Measurements from ENCODE around the gene KCNJ5.

KCNJ5 gene

GRCh38 chr11:128936606-128937251 is 45.6 kb downstream of the KCNJ5 start:
- no peak for DNase-seq

DNA sequence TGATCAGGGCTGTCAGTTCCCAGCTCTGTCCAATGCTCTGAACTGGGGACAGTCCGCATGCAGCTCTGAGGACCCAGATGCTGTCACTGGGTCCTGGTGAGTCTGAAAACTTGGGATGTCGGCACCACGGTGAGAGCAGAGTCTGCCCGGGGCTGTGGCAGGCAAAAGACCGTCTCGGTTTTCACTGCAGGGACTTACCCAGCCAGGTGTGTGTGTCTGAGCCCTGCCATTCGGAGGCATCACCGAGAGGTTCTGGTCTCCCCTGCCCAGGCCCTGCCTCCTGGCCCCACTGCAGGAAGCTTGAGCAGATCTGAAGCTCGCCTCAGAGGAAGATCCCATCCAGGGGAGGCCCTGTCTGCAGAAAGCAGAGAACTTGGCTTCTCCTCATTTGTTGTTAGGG is 46.3 kb downstream of the KCNJ5 start:
- DNase-seq: no peak

DNA sequence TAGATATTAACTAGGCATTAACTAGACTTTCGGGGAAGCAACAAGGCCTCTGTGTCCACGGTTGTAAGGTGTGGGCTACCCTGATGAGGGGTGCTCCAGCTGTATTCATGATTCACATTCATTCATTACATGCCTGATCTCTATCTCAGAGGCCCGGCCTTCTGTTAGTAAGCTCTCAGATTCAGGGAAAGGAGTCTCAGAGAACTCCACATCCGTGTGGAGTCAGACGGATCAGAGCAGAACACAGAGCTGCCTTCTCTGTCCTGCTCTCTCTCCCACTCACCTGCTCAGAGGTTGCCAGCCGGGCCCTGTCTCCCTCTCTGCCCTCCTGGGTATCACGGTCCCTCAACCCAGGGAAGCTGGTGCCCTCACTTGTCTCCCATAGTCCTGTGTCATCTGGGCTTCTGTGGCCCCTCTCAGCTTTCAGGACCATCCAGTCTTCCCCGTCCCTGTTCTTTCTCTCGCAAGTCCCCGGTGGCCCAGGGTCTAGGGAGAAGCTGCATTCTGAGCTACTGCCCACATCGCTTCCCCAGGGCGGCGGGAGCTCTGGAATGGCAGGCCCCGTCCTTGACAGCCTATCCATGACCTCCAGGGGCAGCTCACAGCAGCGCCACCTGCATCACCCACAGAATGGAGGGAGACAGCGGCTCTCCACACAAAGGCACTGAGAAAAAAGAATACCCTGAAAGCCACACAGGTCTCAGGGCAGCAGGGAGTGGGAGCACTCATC is 47.2 kb downstream of the KCNJ5 start:
- DNase-seq: no peak

DNA sequence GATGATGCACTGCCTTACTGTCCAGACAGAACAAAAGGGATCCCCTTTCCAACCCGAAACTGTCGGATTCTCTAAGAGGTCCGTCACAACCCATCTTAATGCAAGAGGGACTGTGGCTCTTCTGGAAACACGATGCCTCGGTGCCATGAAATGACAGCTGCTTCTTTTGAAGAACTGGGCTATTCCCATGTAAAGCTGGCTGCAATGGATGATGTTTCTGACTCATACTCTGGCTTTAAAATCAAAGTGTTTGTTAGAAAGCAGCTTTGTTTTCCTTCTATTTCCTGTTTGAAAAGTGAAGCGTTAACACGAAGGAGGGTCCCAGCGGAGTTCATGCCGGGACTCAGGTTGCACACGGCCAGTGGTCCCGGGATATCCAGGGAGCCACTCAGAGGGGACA is 48.4 kb downstream of the KCNJ5 start:
- no peak for DNase-seq

DNA sequence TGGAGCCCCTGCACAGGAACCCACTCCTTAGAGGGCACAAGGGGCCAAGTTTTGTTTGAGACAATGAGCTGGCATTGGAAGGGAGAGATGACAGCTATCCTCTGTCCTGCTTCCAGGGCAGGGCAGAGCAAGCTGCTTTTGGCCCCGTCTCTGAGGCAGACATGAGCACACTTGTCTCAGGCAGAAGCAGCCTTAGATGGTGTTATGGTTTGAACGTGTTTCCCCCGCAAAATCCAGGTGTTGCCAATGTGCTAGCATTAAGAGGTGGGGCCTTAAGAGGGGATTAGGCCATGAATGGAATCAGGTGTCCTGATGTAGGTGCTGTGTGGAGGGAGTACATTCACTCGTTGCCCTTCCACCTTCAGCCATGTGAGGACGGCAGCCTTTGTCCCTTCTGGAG is 49.0 kb downstream of the KCNJ5 start:
- DNase-seq: no peak

DNA sequence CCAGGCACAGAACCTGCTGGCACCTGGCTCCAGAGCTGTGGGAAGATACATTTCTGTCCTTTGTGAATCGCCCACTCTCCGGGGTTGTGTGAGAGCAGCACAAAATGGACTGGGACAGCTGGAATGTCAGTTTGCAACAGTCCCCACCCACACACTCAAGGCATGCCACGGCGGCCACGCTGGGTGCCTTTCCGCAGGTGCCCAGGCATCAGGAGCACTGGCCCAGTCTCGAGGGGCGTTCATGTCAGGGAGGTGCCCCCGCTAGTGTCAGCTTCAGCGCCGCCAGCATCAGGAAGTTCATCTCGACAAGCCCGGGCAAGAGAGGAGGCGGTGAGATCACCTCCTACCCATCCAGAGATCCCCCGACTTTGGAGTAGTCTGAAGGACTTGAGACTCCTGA is 49.4 kb downstream of the KCNJ5 start:
- DNase-seq: no peak

DNA sequence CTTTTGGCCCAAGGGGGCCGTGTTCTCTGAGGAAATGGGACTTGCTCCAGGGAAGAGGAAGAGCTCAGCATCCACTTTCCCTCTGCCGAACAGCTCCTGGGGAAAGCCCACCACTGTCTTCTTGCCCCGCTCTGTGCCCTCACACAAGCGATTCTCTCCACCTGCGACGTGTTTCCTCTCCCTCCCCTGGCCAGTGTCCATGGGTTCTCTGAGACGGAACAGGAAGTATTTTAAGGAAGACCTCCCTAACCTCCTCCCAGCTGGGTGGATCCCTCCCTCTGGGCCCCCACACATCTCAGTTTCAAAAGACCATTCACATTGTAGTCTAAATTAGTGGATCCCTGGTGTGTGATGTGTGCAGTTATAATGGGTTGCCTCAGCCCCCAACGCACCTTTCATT is 50.0 kb downstream of the KCNJ5 start:
- DNase-seq: no peak

DNA sequence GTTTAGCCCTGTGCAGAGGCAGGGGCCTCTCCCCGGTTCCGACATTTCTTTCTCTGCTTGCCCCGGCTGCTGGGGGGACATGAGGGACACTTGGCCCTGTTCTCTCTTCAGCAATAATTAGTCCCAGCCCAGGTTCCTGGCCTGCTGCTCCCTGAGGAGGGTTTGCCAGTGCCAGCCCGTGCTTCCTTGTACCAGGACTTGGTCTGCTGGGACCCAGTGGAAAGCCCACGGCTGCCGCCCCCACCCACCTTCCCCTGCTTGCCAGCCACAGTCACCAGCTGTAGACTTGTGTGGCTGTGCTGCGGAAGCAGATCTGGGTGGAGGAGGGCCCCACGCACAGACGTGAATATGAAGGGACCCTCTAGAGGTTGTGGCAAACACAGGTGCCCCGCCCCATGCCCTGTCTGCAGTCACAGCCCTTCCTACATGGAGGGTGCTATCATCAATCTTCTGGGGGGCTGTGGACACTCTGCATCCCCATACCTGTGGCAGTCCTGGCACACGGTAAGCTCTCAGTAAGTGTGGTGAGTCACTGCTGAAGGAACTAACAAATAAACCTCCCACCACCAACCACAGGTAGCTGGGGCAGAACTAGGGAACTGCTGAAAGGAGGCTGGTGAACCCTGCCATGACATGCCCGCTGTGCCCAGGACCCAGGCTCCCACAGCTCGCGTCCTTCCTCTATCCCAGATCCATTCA is 50.6 kb downstream of the KCNJ5 start:
- DNase-seq: no peak

GRCh38 chr11:128942272-128942612 is 51.1 kb downstream of the KCNJ5 start:
- no peak for DNase-seq

DNA sequence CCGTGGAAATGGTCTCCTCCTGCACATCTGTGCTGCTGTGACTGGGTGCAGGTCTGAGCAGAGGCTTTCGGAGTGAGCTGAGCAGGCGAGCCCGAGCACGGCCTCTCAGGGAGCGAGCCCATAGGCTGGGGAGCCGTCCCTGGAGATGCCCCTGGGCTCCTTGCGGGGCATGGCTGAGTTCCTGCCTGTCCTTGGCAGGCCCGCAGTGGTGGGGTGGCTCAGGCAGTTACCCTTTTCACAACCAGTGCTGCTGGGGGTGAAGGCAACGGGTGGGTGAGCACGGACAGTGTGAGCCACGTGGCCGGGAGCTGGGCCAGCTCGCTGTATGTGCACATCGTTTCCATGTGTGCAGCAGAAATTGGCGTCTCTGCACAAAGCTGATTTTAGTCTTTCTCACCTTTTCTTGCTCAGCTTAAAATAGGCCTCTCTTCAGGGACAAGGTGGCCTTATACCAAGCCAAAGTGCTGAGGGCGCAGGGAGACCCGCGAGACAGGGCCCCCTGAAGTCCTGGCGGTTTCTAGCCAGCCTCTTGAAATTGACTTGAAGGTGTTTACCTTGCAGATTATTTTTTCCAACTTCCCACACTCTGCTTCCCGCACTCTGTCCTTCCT is 51.8 kb downstream of the KCNJ5 start, which contains the start of gene TP53AIP1:
Gene TP53AIP1, minus strand, starts transcription at position 55 of the 611 bp plus-strand sequence. CDS start 5,053 bp downstream, outside the sequence.
- DNase-seq: no peak

DNA sequence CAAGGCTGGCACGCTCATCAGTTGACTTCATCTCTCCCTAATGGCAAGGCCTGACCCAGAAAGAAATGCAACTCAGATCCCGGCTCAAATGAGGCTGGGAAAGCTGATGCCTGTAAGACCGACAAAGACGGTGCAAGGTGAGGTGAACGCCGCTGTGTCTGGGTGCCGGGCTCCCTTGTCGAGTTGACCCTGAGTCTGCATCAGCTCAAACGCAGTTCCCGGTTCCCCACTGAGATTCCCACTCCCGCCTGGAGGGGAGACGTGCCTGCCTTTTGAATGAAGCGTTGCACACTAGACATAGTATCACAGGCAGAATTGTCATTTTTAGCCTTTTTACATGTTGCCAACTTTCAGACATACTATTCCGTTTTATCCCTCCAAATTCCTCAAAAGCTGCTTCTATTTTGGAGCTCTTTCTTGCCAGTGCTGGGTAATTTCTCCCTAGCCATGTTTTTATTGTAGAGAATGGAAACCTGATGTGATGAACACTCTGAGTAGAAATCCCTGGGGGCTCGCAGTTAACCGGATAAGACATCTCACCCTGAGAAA is 52.3 kb downstream of the KCNJ5 start:
- no peak for DNase-seq

DNA sequence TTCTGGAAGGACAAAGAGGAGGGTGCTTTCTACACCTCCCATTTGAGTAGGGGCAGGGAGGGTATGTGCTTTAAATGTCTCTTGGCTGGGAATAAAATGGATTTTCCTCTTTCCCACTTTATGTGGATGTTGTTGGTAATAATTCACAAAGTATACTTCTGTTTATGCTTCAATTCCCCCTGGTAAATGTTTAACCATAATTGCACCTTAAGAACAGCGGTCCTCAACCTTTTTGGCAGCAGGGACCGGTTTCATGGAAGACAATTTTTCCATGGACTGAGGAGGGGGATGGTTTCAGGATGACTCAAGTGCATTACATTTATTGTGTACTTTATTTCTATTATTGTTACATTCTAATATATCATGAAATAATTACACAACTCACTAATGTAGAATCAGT is 55.5 kb downstream of the KCNJ5 start:
- DNase-seq: no peak

DNA sequence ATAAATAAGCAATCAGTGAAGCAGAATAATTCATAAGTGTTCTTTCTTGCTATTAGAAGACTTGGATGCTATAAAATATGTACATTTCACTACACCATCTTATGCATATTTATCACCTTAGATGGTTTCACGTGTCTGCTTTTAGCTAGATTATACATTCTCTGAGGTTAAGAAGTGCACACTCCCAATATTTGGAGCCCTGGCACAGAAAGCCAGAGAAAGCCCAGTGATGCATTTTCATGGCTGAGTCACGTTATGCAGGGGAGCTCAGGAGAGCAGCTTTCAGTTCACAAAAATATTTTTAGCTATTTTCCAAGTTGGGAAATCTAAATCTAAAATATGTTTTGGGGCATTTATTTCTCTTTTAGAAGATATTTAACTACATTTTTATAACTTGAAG is 56.6 kb downstream of the KCNJ5 start:
- DNase-seq: no peak

GRCh38 chr11:128948583-128948982 is 57.4 kb downstream of the KCNJ5 start:
- DNase-seq: no peak

GRCh38 chr11:128949791-128950454 is 58.8 kb downstream of the KCNJ5 start:
- DNase-seq: no peak

DNA sequence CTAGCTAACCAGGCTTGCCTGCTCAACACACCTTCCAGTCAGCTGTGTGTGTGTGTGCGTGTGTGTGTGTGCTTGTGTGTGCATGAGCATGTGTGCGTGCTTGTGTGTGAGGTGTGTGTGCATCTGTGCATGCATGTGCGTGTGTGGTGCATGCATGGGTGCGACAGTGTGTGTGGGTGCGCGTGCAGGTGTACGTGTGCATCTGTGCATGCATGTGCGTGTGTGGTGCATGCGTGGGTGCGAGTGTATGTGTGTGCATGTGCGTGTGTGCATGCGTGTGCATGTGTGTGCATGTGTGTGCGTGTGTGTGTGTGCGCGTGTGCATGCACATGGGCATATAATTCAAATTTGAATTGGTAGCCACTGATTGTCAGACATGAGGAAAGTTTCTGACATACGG is 62.0 kb downstream of the KCNJ5 start:
- DNase-seq: no peak

- DNase-seq: no peak
These were observed 64.5 kb downstream of the KCNJ5 start for GRCh38 chr11:128955636-128956035.

DNA sequence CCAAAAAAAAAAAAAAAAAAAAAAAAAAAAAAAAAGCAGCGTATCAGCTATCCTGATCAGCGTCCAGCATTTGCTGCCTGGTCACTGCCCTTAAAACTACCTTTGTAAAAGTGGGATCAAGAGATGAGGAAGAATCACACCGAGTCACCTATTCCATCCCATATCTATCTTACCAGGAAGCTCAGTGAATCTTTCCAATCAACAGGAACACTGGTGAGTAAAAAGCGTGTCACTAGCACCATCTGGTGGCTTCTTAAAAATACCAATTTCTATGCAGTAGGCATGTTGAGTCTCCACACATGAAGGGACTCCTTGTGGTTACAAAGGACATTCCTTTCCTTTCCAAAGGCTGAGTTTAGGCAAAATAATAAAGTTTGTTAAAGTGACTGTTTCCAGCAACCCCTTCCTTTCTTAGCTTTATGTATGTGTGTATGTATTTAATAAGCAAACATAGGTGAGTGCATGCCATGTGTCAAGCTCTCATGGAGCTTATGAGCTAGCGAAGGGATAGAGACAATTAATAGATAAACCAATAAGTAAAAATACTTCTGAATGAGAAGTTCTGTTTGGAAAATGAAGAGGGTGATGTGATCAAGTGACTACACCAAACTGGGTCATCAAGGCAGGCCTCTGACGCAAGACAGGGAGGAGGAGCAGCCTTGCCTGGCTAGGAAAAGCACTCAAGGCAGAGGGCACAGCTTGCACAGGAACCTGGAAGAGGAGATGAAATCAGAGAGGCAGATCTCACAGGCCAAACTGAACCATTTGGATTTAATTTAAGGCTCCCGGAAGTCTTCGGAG is 65.4 kb downstream of the KCNJ5 start:
- DNase-seq: peak; percentile 8

GRCh38 chr11:128957202-128957482 is 66.0 kb downstream of the KCNJ5 start:
- DNase-seq: no peak

- no peak for DNase-seq
These were observed 70.5 kb downstream of the KCNJ5 start for GRCh38 chr11:128961645-128962044.

DNA sequence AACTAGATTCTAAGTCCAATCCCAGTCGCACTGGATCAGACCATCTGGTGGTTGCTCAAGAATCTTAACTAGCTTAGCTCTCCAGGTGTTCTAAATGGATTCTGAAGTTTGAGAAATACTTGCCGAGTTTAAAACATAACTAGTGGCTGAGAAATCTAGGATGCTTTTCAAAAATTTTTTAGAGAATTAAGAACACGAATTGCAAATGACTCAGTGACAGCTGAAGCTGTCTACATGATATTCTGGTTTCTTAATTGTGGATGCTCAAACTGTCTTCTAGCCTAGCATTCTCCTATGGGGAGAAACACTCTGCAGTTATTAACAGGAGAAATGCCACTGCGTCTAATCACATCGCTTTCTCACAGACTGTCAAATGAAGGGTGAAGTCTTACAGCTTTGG is 71.7 kb downstream of the KCNJ5 start:
- DNase-seq: no peak

DNA sequence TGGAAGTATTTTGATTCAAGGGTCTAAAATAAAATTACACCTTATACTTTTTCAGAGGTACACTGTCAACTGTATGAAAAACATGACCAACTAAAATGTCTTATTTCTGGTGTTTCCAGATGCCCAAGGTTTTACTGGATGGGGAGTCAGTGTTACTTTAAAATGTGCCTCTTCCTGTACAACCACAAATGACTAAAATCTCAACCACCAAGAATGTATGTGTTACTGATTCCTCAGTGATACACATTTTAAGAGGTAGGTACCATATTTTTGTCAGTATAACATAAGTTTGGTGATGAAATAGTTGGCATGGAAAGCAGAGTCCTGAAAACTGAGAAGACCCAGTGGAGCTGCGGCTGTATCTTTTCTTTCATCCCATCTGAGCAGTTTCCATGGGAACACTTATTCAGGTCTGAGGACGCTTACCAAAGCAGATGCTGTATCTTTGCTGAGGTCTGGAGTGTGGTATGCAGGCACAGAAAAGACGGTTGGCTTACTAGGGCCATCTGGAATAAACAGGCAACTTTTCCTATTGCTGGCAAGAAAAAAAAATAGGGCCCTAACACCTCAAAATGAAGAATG is 72.7 kb downstream of the KCNJ5 start:
- no peak for DNase-seq
